Measurements from ENCODE around the gene TUBA3E.
"Not testable (repeated sequence)": the region's sequence is repeated elsewhere in the genome, so short reads cannot be mapped to it uniquely, and the experiment has no call there.

Gene TUBA3E

DNA sequence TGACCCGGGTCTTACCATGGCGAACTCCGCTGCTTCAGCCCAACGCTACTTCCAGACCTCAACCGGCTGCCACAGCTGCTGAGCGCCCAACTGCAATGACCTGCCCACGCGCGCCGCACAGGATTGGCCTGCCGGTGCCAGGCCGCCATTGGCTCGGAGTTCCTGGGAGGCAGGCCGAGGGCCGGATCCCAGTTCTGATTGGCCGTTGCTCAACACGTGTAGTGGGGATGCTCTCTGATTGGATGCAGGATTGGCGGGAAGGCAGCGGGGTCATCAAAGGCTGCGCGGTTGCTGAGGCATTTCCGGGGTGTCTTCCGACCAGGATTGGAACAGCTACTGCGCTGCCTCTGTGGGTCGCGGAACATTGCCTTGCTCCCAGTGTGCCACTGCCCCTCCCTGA lies at the start of gene TUBA3E:
Gene TUBA3E, minus strand, starts transcription at position 97 of the 400 bp plus-strand sequence. Its CDS starts 79 bp downstream, at position 18.
- Histone ChIP-seq H3K36me3 (ENCODE audit: control insufficient read depth, insufficient read depth, low read length) (no peaks in the 10 kb centered on the region), H3K4me1 (ENCODE audit: control insufficient read depth, insufficient read depth, low read length) (no peaks in the 10 kb centered on the region), H3K27ac (ENCODE audit: low read depth, low read length) (no peak within 1 kb of the TSS), H3K9ac (ENCODE audit: low read length) (no peak within 1 kb of the TSS), H3K4me3 (ENCODE audit: low read length) (no peak within 1 kb of the TSS), H3K27me3 (ENCODE audit: control insufficient read depth, insufficient read depth, low read length) (no peaks in the 10 kb centered on the region)

GRCh38 chr2:130246430-130246829 lies 48.2 kb upstream of the TUBA3E start:
- Histone ChIP-seq H3K27me3 (ENCODE audit: control insufficient read depth, insufficient read depth, low read length) (no peaks in the 10 kb centered on the region), H3K9ac (ENCODE audit: low read length) (no peak overlapping the region), H3K4me1 (ENCODE audit: control insufficient read depth, insufficient read depth, low read length) (no peaks in the 10 kb centered on the region), H3K27ac (ENCODE audit: low read depth, low read length) (no peak overlapping the region), H3K36me3 (ENCODE audit: control insufficient read depth, insufficient read depth, low read length) (no peaks in the 10 kb centered on the region), H3K4me3 (ENCODE audit: low read length) (no peak overlapping the region)

GRCh38 chr2:130245976-130246375 lies 47.7 kb upstream of the TUBA3E start:
- Histone ChIP-seq H3K27ac (ENCODE audit: low read depth, low read length) (no peak overlapping the region), H3K36me3 (ENCODE audit: control insufficient read depth, insufficient read depth, low read length) (no peaks in the 10 kb centered on the region), H3K4me3 (ENCODE audit: low read length) (no peak overlapping the region), H3K9ac (ENCODE audit: low read length) (no peak overlapping the region), H3K27me3 (ENCODE audit: control insufficient read depth, insufficient read depth, low read length) (no peaks in the 10 kb centered on the region), H3K4me1 (ENCODE audit: control insufficient read depth, insufficient read depth, low read length) (no peaks in the 10 kb centered on the region)

- Histone ChIP-seq H3K9ac (ENCODE audit: low read length) (no peak overlapping the region), H3K4me1 (ENCODE audit: control insufficient read depth, insufficient read depth, low read length) (no peaks in the 10 kb centered on the region), H3K4me3 (ENCODE audit: low read length) (no peak overlapping the region), H3K36me3 (ENCODE audit: control insufficient read depth, insufficient read depth, low read length) (no peaks in the 10 kb centered on the region), H3K27me3 (ENCODE audit: control insufficient read depth, insufficient read depth, low read length) (no peaks in the 10 kb centered on the region), H3K27ac (ENCODE audit: low read depth, low read length) (no peak overlapping the region)
These were observed 45.1 kb upstream of the TUBA3E start for GRCh38 chr2:130243359-130243758.

DNA sequence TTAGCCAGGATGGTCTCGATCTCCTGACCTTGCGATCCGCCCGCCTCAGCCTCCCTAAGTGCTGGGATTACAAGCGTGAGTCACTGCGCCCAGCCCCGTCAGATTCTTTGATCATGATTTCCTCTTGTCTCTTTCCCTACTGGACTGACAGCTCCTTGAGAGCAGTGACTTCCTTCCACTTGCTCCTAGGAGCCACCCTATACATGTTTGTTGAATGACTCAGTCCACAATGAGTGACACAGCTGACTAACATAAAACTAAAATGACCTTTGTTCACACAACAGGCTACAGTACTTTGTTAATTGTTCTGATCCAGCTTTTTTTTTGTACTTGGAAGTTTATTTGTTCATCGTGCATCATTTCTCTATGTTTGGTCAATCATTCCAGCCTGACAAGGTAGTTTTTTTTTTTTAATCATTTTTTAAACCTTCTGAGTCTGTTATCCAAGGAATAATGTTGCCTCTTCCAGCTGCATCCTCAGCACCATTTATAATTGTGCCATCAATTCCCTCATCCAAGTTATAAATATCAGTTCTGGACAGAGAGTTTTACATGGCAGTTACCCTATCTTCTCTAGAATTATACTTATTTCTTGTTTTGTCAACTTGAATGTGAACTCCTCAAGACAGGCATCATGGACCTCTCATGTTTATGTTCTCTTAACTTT lies 42.9 kb upstream of the TUBA3E start:
- Histone ChIP-seq H3K4me3 (ENCODE audit: low read length) (no peak overlapping the region), H3K4me1 (ENCODE audit: control insufficient read depth, insufficient read depth, low read length) (no peaks in the 10 kb centered on the region), H3K27me3 (ENCODE audit: control insufficient read depth, insufficient read depth, low read length) (no peaks in the 10 kb centered on the region), H3K36me3 (ENCODE audit: control insufficient read depth, insufficient read depth, low read length) (no peaks in the 10 kb centered on the region), H3K9ac (ENCODE audit: low read length) (no peak overlapping the region), H3K27ac (ENCODE audit: low read depth, low read length) (no peak overlapping the region)

GRCh38 chr2:130239581-130239980 lies 41.3 kb upstream of the TUBA3E start:
- H3K4me1 ChIP-seq (ENCODE audit: control insufficient read depth, insufficient read depth, low read length); H3K36me3 ChIP-seq (ENCODE audit: control insufficient read depth, insufficient read depth, low read length): not testable (repeated sequence)

DNA sequence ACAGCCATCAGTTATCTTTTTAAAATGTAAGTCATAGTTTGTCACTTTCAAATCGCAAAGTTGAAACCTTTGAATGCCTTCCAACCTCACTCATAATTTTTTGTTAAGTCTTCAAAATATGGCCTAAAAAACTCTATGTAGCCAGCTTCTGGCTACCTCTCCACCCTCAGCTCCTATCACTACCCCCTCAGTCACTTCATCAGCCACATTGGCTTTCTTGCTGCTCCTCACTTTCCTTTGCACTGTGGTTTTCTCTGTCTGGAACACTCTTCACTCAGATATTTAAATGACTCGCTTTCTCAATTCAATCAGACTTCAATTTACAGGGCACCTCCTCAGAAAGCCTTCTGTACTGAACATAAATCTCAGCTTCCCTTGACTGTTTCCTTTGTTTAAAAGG lies 34.8 kb upstream of the TUBA3E start:
- not testable (repeated sequence) for H3K4me1 ChIP-seq (ENCODE audit: control insufficient read depth, insufficient read depth, low read length); H3K4me3 ChIP-seq (ENCODE audit: low read length); H3K27me3 ChIP-seq (ENCODE audit: control insufficient read depth, insufficient read depth, low read length); H3K27ac ChIP-seq (ENCODE audit: low read depth, low read length); H3K36me3 ChIP-seq (ENCODE audit: control insufficient read depth, insufficient read depth, low read length); H3K9ac ChIP-seq (ENCODE audit: low read length)

More at GRCh38 chr2:130239581-130239980, 41.3 kb upstream of the TUBA3E start:
- not testable (repeated sequence) for H3K4me3 ChIP-seq (ENCODE audit: low read length); H3K27me3 ChIP-seq (ENCODE audit: control insufficient read depth, insufficient read depth, low read length); H3K9ac ChIP-seq (ENCODE audit: low read length); H3K27ac ChIP-seq (ENCODE audit: low read depth, low read length)

DNA sequence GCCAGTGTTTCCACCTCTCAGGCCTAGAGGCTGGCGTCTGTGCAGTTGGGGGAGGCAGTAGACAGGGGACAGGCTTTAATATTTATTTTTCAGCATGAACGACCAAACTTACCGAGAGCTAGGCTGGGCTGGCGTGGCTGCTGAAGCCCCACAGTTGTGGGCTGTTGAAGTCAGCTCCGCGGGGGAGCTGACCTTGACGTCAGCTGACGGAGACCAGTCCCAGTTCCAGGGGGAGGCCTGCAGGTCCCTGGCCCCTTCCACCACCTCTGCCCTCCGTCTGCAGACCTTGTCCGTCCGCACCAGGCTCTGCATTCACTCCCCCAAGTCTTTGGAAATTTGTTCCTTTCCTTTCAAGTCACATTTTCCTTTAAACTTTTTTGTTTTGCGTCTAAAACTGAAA lies 33.4 kb upstream of the TUBA3E start:
- H3K27ac ChIP-seq (ENCODE audit: low read depth, low read length): no peak overlapping the region
- H3K27me3 ChIP-seq (ENCODE audit: control insufficient read depth, insufficient read depth, low read length): no peaks in the 10 kb centered on the region
- H3K4me1 ChIP-seq (ENCODE audit: control insufficient read depth, insufficient read depth, low read length): no peaks in the 10 kb centered on the region
- no peak overlapping the region for H3K9ac ChIP-seq (ENCODE audit: low read length)
- no peaks in the 10 kb centered on the region for H3K36me3 ChIP-seq (ENCODE audit: control insufficient read depth, insufficient read depth, low read length)
- no peak overlapping the region for H3K4me3 ChIP-seq (ENCODE audit: low read length)

- not testable (repeated sequence) for H3K4me1 ChIP-seq (ENCODE audit: control insufficient read depth, insufficient read depth, low read length); H3K27ac ChIP-seq (ENCODE audit: low read depth, low read length); H3K27me3 ChIP-seq (ENCODE audit: control insufficient read depth, insufficient read depth, low read length); H3K4me3 ChIP-seq (ENCODE audit: low read length); H3K36me3 ChIP-seq (ENCODE audit: control insufficient read depth, insufficient read depth, low read length); H3K9ac ChIP-seq (ENCODE audit: low read length)
These were observed 32.7 kb upstream of the TUBA3E start for GRCh38 chr2:130230907-130231306.

DNA sequence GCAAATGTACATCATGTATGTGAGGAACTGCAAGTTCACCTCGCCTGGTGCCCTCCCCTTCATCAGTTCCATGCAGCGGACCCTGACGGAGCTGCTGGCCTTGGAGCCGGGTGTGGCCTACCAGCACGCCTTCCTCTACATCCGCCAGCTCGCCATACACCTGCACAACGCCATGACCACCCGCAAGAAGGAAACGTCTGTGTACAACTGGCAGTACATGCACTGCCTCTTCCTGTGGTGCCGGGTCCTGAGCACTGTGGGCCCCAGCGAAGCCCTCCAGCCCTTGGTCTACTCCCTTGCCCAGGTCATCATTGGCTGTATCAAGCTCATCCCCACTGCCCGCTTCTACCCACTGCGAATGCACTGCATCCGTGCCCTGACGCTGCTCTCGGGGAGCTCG lies 32.1 kb upstream of the TUBA3E start:
- H3K27ac ChIP-seq (ENCODE audit: low read depth, low read length); H3K4me3 ChIP-seq (ENCODE audit: low read length); H3K36me3 ChIP-seq (ENCODE audit: control insufficient read depth, insufficient read depth, low read length); H3K27me3 ChIP-seq (ENCODE audit: control insufficient read depth, insufficient read depth, low read length); H3K9ac ChIP-seq (ENCODE audit: low read length); H3K4me1 ChIP-seq (ENCODE audit: control insufficient read depth, insufficient read depth, low read length): not testable (repeated sequence)

GRCh38 chr2:130229161-130229510 lies 30.9 kb upstream of the TUBA3E start:
- H3K4me3 ChIP-seq (ENCODE audit: low read length): not testable (repeated sequence)

DNA sequence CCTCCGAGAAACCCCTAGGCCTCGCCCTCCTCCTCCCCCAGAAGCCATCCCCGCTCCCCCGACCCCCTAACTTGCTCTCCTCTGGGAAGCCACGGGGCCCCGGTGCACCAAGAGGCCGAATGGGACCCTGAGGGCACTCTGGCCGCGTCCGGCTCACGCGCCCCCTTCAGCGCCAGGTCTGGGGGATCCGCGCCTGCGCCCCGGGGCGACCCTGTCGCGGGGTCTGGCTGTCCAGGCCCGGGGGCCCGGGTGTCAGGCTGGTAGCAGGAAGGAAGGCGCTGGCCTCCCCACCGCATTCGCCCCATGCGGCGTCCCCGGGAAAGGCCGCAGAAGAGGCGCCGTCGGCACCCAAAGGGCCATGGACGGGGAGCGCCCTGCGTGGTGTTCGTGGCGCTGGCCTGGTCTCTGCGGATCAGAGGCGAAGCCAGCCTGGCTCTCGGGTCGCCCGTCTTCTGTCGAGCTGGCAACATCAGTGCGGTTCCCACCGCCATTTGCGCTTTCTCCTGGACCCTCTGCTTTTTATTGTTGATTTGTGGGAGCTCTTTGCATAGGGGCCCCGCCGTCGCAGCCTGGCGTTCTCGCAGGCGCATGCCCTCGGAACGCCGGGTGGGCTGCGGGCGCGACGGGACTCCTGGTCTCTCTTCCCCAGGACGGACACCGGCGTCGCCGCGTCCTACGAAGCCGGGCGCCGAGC lies 30.4 kb upstream of the TUBA3E start:
- not testable (repeated sequence) for H3K36me3 ChIP-seq (ENCODE audit: control insufficient read depth, insufficient read depth, low read length); H3K27me3 ChIP-seq (ENCODE audit: control insufficient read depth, insufficient read depth, low read length); H3K4me1 ChIP-seq (ENCODE audit: control insufficient read depth, insufficient read depth, low read length); H3K9ac ChIP-seq (ENCODE audit: low read length); H3K27ac ChIP-seq (ENCODE audit: low read depth, low read length); H3K4me3 ChIP-seq (ENCODE audit: low read length)

More at GRCh38 chr2:130229161-130229510, 30.9 kb upstream of the TUBA3E start:
- not testable (repeated sequence) for H3K27me3 ChIP-seq (ENCODE audit: control insufficient read depth, insufficient read depth, low read length); H3K36me3 ChIP-seq (ENCODE audit: control insufficient read depth, insufficient read depth, low read length); H3K27ac ChIP-seq (ENCODE audit: low read depth, low read length); H3K4me1 ChIP-seq (ENCODE audit: control insufficient read depth, insufficient read depth, low read length); H3K9ac ChIP-seq (ENCODE audit: low read length)

GRCh38 chr2:130228005-130228404 lies 29.8 kb upstream of the TUBA3E start:
- not testable (repeated sequence) for H3K4me3 ChIP-seq (ENCODE audit: low read length); H3K27me3 ChIP-seq (ENCODE audit: control insufficient read depth, insufficient read depth, low read length); H3K27ac ChIP-seq (ENCODE audit: low read depth, low read length); H3K9ac ChIP-seq (ENCODE audit: low read length); H3K4me1 ChIP-seq (ENCODE audit: control insufficient read depth, insufficient read depth, low read length); H3K36me3 ChIP-seq (ENCODE audit: control insufficient read depth, insufficient read depth, low read length)

Data from rectal smooth muscle tissue (tissue), 1 donor.